K562 (cell line): ENCODE results near the gene SP140L. TPM values are rescaled to one million over a fixed set of nuclear protein-coding genes. Genes with fewer than 3 reads are reported as not detected.

Source experiments
- ATAC-seq: fragments of 200-7000 bp; cut with Tn5 transposase; 3 replicates; pipeline ENCODE4 v1.9.1; 2020; ENCODE audit warnings: moderate library complexity
- BruUV-seq: library from RNA; stranded (reverse); fragments of 400-500 nt; replicated peaks from 2 replicates; lab custom pipeline; 2021; lab: Mats Ljungman, UMichigan
- CTCF ChIA-PET: fragments of 300-600 bp; formaldehyde crosslinking; extraction: SDS; loops from one replicate; lab custom pipeline; 2021; ENCODE audit warnings: low intra/inter-chr PET ratio; lab: Yijun Ruan, JAX
- POLR2A ChIA-PET: fragments of 300-600, 350-650 bp; sonication (Branson Sonifier 250); formaldehyde crosslinking; extraction: SDS; loops from one replicate; lab custom pipeline; 2021; ENCODE audit warnings: antibody characterized with exemption, inconsistent platforms; lab: Yijun Ruan, JAX
- DNase-seq, 4 experiments: peaks; one replicate each; pipeline versions ENCODE4 v3.0.0 to v3.0.0-alpha.2; 2011 to 2018; ENCODE audit warnings: low spot score in 3 of 4, mixed read lengths in 3 of 4; ENCODE audit errors: extremely low read depth in 1 of 4
- FAIRE-seq: peaks from 2 replicates; lab custom pipeline; 2011; peaks lifted over from hg19 to GRCh38; lab: Jason Lieb, UNC
- H2AFZ ChIP-seq: 2 replicates; pipeline ENCODE4 v1.6.0; 2011; ENCODE audit warnings: low read depth, low read length, control low read depth, inconsistent platforms
- H3K27ac ChIP-seq: fragments of 200-600 bp; 3 replicates; pipeline ENCODE4 v1.8.0; 2011; ENCODE audit warnings: low read depth, mild to moderate bottlenecking, control low read depth, inconsistent platforms, low read length, moderate library complexity, mixed read lengths; ENCODE audit errors: extremely low read depth
- H3K27me3 ChIP-seq, 2 experiments: fragments of 300-600 bp in 1 of 2; 2 replicates in 1 of 2; 3 replicates in 1 of 2; pipeline versions ENCODE4 v1.6.0 to v1.8.0; 2011; ENCODE audit warnings: inconsistent platforms in 2 of 2, low read length in 2 of 2, mild to moderate bottlenecking in 1 of 2, mixed read lengths in 1 of 2, moderate library complexity in 1 of 2; ENCODE audit not compliant: control insufficient read depth in 2 of 2, insufficient read depth in 2 of 2
- H3K36me3 ChIP-seq: fragments of 300-600 bp; 3 replicates; pipeline ENCODE4 v1.8.0; 2011; ENCODE audit warnings: mild to moderate bottlenecking, low read length, inconsistent platforms; ENCODE audit not compliant: control insufficient read depth, insufficient read depth
- H3K4me1 ChIP-seq, 2 experiments: fragments of 200-600 bp in 1 of 2; replicated peaks in 1 of 2; 2 replicates in 1 of 2; 3 replicates in 1 of 2; pipeline versions ENCODE4 v1.5.1 to v1.8.0; 2011; ENCODE audit warnings: inconsistent platforms in 2 of 2, low read length in 2 of 2, mild to moderate bottlenecking in 1 of 2, mixed read lengths in 1 of 2, moderate library complexity in 1 of 2; ENCODE audit not compliant: control insufficient read depth in 2 of 2, insufficient read depth in 2 of 2
- H3K4me2 ChIP-seq: 2 replicates; pipeline ENCODE4 v1.6.1; 2011; ENCODE audit warnings: low read length, control low read depth, inconsistent platforms, mixed read lengths; ENCODE audit not compliant: insufficient read depth
- H3K4me3 ChIP-seq: fragments of 200-600 bp; sonication (generic), shearing (Covaris generic); 2 replicates; pipeline ENCODE4 v1.5.1; 2016; ENCODE audit warnings: control low read depth, inconsistent platforms
- H3K79me2 ChIP-seq: fragments of 200-600 bp; 3 replicates; pipeline ENCODE4 v1.8.0; 2011; ENCODE audit warnings: low read length, inconsistent platforms; ENCODE audit not compliant: control insufficient read depth, insufficient read depth
- H3K9ac ChIP-seq, 2 experiments: 2 replicates each; pipeline versions ENCODE4 v1.6.0 to v1.6.1; 2011; ENCODE audit warnings: low read depth in 2 of 2, low read length in 2 of 2, control low read depth in 1 of 2, inconsistent platforms in 1 of 2, mild to moderate bottlenecking in 1 of 2, mixed read lengths in 1 of 2; ENCODE audit not compliant: insufficient read depth in 1 of 2
- H3K9me1 ChIP-seq: one replicate; pipeline ENCODE4 v1.6.0; 2011; ENCODE audit warnings: inconsistent platforms, mild to moderate bottlenecking, low read length, moderate library complexity; ENCODE audit not compliant: control insufficient read depth, insufficient read depth
- H3K9me3 ChIP-seq: replicated peaks from 2 replicates; pipeline ENCODE4 v1.5.1; 2011; ENCODE audit warnings: low read depth, low read length, inconsistent platforms; ENCODE audit not compliant: control insufficient read depth, insufficient read depth
- H4K20me1 ChIP-seq: replicated peaks from 2 replicates; pipeline ENCODE4 v1.6.1; 2011; ENCODE audit warnings: low read length, inconsistent platforms, mixed read lengths; ENCODE audit not compliant: control insufficient read depth, insufficient read depth
- C11orf30 ChIP-seq: fragments of 450-650 bp; IDR thresholded peaks from 2 replicates; pipeline ENCODE4 v1.6.1; 2016; ENCODE audit warnings: low read depth, mild to moderate bottlenecking
- MCM7 ChIP-seq, 2 experiments: fragments of 450-650 bp; IDR thresholded peaks; 2 replicates each; pipeline ENCODE4 v1.6.1; 2016 to 2018
- MYNN ChIP-seq, 2 experiments: sonication (generic); formaldehyde crosslinking in 1 of 2; IDR thresholded peaks; 2 replicates each; pipeline versions ENCODE4 v1.5.0 to v1.6.1; 2016 to 2020; ENCODE audit warnings: antibody characterized with exemption in 1 of 2, missing genetic modification reagents in 1 of 2
- PHF20 ChIP-seq: fragments of 450-650 bp; IDR thresholded peaks from 2 replicates; pipeline ENCODE4 v1.6.1; 2018; ENCODE audit not compliant: partially characterized antibody
- POLR2AphosphoS5 ChIP-seq: IDR thresholded peaks from 2 replicates; pipeline ENCODE4 v1.6.1; 2011; ENCODE audit warnings: mild to moderate bottlenecking, low read depth, low read length, moderate library complexity; ENCODE audit not compliant: control insufficient read depth, insufficient read depth
- RFX7 ChIP-seq: fragments of 250-450 bp; sonication (Bioruptor Pico); IDR thresholded peaks from 2 replicates; pipeline ENCODE4 v1.5.1; 2021; ENCODE audit warnings: mild to moderate bottlenecking
- SRSF7 ChIP-seq: fragments of 200-400 bp; formaldehyde crosslinking; optimal IDR thresholded peaks from 2 replicates; pipeline ENCODE3; 2017; ENCODE audit warnings: mild to moderate bottlenecking, low read depth, low read length
- TGIF2 ChIP-seq: sonication (generic); formaldehyde crosslinking; IDR thresholded peaks from 2 replicates; pipeline ENCODE4 v1.8.1; 2022; ENCODE audit warnings: mild to moderate bottlenecking, missing genetic modification reagents, moderate library complexity
- ZNF12 ChIP-seq: sonication (generic); formaldehyde crosslinking; IDR thresholded peaks from 2 replicates; pipeline ENCODE4 v1.4.0; 2020; ENCODE audit warnings: mild to moderate bottlenecking, missing genetic modification reagents
- ZNF134 ChIP-seq: fragments of 250-450 bp; sonication (Bioruptor Pico); conservative IDR thresholded peaks from 2 replicates; pipeline ENCODE4 v1.4.0; 2020
- WGBS: fragments of 100-300 bp; shearing (Covaris generic); methylation state at CpG from one replicate; pipeline ENCODE4 v1.1.6; 2016; ENCODE audit warnings: low coverage, mixed read lengths; ENCODE audit not compliant: insufficient coverage; ENCODE audit errors: missing lambda C conversion rate; 5-methylcytosine and 5-hydroxymethylcytosine counted together
- in situ Hi-C: fragments of 300-500 bp; cut with MboI; formaldehyde crosslinking; loops from 4 replicates; pipeline ENCODE4 v1.15.0; 2018; ENCODE audit warnings: inconsistent platforms, mixed read lengths
- intact Hi-C: fragments of 100-400 bp; cut with micrococcal nuclease; formaldehyde crosslinking; loops from 2 replicates; pipeline ENCODE4 v1.14.2; 2022
- polyA plus RNA-seq, 8 experiments: library from polyadenylated mRNA; depleted of rRNA in 4 of 8; stranded (reverse) in 5 of 8; unstranded in 3 of 8; fragments of >200 nt; fragmentation: Nextera tagmentation in 2 of 8; fragmentation: Illumina TruSeq in 1 of 8; extraction: Ambion mirVana in 2 of 8; extraction: Trizol in 1 of 8; gene quantifications; 2 replicates each; pipeline versions ENCODE4 v1.2.1 to v1.2.3, GENCODE V29; 2011 to 2014; ENCODE audit warnings: inconsistent platforms in 1 of 8, missing spikeins in 1 of 8
- total RNA-seq, 7 experiments: library from RNA; depleted of rRNA in 6 of 7; stranded (reverse); fragments of >200 nt in 6 of 7; fragmentation: Illumina TruSeq in 2 of 7; extraction: Trizol in 2 of 7; gene quantifications; 2 replicates each; pipeline versions ENCODE4 v1.2.1 to v1.2.3, GENCODE V29; 2011 to 2021; ENCODE audit warnings: low replicate concordance in 1 of 7
- TF ChIP-seq, protein P1 (sequence below): fragments of 250-450 bp; sonication (Bioruptor Pico); IDR thresholded peaks from 2 replicates; pipeline ENCODE4 v1.5.0; 2020; ENCODE audit warnings: mild to moderate bottlenecking, borderline replicate concordance
- TF ChIP-seq, protein P2 (sequence below), 2 experiments: fragments of 450-650 bp; conservative IDR thresholded peaks; 2 replicates each; pipeline ENCODE4 v1.6.1; 2017; ENCODE audit warnings: mild to moderate bottlenecking in 2 of 2, moderate library complexity in 2 of 2
- TF ChIP-seq, protein P3 (sequence below), 2 experiments: fragments of 450-650 bp in 1 of 2; sonication (generic) in 1 of 2; formaldehyde crosslinking; conservative IDR thresholded peaks; 2 replicates each; pipeline versions ENCODE4 v1.4.0 to v1.8.1; 2020 to 2022; ENCODE audit warnings: mild to moderate bottlenecking in 1 of 2, missing genetic modification reagents in 1 of 2
- TF ChIP-seq, protein P4 (sequence below): fragments of 250-450 bp; sonication (Bioruptor Pico); IDR thresholded peaks from 2 replicates; pipeline ENCODE4 v1.9.0; 2021; ENCODE audit warnings: mild to moderate bottlenecking, inconsistent platforms

The SP140L gene
- total and polyA plus RNA-seq, 9 of the 15 experiments (the other 6 are each of a cell fraction or from before 2014, with no cell fraction given) = 4.0 to 15.5 (median 11.3) TPM

DNA sequence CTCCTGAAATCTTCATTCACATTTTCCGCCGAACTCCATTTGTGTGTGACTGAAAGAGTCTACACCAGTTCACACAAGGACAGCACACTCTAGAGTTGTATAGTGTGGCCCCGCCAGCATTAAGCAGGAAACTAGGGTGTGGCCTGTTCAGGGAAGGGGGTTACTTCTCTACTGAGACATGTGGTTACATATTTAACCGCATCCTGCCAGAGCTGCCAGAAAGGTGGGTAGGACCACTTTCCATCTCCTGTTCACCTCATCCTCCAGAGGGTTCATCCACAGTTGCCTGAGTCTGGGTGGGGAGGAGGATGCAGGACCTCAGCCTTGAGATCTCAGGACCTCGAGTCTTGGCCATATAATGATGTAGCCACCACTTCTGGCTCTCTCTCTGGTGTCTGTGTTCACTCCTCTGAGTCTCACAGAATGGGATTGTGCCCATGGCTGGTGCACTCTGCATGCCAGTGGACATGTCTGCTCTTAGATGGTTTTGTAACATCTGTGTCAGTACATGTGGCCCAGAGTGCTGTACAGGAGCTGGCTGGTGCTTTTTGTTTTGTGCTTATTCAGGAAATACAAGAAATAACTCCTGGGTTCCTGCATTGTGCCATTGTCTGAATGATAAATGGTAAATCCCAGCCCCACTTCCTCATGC, 7.7 kb upstream of the SP140L start (continued):
- TF ChIP-seq MYNN (IDR thresholded peaks at IDR 0.05) (no peak), MYNN (CRISPR knock-in tag; IDR thresholded peaks at IDR 0.05) (no peak), POLR2AphosphoS5 (no peak), MCM7 (IDR thresholded peaks at IDR 0.05) (no peak), C11orf30 (no peak)

DNA sequence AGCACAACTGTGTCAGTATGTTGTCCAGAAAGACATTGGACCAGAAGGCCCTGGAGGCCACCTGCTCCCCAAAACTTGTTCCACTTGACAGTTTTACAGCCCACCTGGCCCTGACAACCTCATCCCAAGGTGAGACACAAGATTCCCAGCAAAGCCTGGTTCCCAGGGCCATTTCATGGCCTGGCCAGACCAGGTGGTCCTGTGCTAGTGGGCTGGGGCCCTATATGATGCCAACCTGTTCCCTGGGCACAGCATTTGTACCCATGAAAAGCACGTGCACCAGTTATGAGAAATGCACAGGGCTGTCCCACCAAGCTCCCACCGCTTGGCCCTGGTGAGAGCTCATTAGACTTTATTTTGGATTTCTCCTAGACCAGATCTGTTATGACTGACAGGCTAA, 6.0 kb upstream of the SP140L start:
- Histone ChIP-seq H3K9me3 (peaks cover 5% of the 10 kb centered on the region), H3K79me2 (no peaks in the 10 kb centered on the region), H3K27ac (no peak overlapping the region), H3K9me1 (no peaks in the 10 kb centered on the region), H2AFZ (no peak overlapping the region), H3K9ac (no peak overlapping the region), H3K27me3 (no peaks in the 10 kb centered on the region), H4K20me1 (no peaks in the 10 kb centered on the region), H3K4me1 (peaks cover 0 to 9% of the 10 kb centered on the region in 2 experiments; a peak in 2 of 5 replicates), H3K4me2 (no peak overlapping the region), H3K4me3 (no peak overlapping the region), H3K36me3 (no peaks in the 10 kb centered on the region)
- no peak for ATAC-seq
- intact Hi-C loops (loop anchor here (10.0 kb wide), 1 partner anchor 294 kb away; no protein-coding TSS in a partner anchor), in situ Hi-C loops (no loop called here)
- ChIA-PET CTCF (no interaction called here), POLR2A (no interaction called here)
- WGBS = 0% methylated on average over 2 of the region's 2 CpGs
- no TSS peak for BruUV-seq
- no peak for FAIRE-seq
- no peak for DNase-seq
- no peak for TF ChIP-seq RFX7 (CRISPR knock-in tag)
- TF ChIP-seq ZNF12 (CRISPR knock-in tag) = no peak
- TF ChIP-seq SRSF7 = no peak
- TF ChIP-seq, protein P1, sequence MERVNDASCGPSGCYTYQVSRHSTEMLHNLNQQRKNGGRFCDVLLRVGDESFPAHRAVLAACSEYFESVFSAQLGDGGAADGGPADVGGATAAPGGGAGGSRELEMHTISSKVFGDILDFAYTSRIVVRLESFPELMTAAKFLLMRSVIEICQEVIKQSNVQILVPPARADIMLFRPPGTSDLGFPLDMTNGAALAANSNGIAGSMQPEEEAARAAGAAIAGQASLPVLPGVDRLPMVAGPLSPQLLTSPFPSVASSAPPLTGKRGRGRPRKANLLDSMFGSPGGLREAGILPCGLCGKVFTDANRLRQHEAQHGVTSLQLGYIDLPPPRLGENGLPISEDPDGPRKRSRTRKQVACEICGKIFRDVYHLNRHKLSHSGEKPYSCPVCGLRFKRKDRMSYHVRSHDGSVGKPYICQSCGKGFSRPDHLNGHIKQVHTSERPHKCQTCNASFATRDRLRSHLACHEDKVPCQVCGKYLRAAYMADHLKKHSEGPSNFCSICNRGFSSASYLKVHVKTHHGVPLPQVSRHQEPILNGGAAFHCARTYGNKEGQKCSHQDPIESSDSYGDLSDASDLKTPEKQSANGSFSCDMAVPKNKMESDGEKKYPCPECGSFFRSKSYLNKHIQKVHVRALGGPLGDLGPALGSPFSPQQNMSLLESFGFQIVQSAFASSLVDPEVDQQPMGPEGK (CRISPR knock-in tag) = no peak
- TF ChIP-seq, protein P2, sequence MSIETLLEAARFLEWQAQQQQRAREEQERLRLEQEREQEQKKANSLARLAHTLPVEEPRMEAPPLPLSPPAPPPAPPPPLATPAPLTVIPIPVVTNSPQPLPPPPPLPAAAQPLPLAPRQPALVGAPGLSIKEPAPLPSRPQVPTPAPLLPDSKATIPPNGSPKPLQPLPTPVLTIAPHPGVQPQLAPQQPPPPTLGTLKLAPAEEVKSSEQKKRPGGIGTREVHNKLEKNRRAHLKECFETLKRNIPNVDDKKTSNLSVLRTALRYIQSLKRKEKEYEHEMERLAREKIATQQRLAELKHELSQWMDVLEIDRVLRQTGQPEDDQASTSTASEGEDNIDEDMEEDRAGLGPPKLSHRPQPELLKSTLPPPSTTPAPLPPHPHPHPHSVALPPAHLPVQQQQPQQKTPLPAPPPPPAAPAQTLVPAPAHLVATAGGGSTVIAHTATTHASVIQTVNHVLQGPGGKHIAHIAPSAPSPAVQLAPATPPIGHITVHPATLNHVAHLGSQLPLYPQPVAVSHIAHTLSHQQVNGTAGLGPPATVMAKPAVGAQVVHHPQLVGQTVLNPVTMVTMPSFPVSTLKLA (conservative IDR thresholded peaks at IDR 0.05) = no peak
- no peak for TF ChIP-seq TGIF2
- TF ChIP-seq ZNF134 (CRISPR knock-in tag) = no peak
- TF ChIP-seq, protein P3, sequence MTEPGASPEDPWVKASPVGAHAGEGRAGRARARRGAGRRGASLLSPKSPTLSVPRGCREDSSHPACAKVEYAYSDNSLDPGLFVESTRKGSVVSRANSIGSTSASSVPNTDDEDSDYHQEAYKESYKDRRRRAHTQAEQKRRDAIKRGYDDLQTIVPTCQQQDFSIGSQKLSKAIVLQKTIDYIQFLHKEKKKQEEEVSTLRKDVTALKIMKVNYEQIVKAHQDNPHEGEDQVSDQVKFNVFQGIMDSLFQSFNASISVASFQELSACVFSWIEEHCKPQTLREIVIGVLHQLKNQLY (CRISPR knock-in tag; conservative IDR thresholded peaks at IDR 0.05) = no peak
- no peak for TF ChIP-seq PHF20
- TF ChIP-seq, protein P4, sequence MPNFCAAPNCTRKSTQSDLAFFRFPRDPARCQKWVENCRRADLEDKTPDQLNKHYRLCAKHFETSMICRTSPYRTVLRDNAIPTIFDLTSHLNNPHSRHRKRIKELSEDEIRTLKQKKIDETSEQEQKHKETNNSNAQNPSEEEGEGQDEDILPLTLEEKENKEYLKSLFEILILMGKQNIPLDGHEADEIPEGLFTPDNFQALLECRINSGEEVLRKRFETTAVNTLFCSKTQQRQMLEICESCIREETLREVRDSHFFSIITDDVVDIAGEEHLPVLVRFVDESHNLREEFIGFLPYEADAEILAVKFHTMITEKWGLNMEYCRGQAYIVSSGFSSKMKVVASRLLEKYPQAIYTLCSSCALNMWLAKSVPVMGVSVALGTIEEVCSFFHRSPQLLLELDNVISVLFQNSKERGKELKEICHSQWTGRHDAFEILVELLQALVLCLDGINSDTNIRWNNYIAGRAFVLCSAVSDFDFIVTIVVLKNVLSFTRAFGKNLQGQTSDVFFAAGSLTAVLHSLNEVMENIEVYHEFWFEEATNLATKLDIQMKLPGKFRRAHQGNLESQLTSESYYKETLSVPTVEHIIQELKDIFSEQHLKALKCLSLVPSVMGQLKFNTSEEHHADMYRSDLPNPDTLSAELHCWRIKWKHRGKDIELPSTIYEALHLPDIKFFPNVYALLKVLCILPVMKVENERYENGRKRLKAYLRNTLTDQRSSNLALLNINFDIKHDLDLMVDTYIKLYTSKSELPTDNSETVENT (CRISPR knock-in tag) = no peak
